Dermis microvascular lymphatic vessel endothelial cell (primary cell): Measurements from ENCODE around the gene RBCK1. TPM values are rescaled to one million over a fixed set of nuclear protein-coding genes. Genes with fewer than 3 reads are reported as not detected.
A peak's percentile ranks its signal among the peaks of the same experiment; 100 is the strongest.
"Not testable (repeated sequence)": the region's sequence is repeated elsewhere in the genome, so short reads cannot be mapped to it uniquely, and the experiment has no call there.

Experiments
- DNase-seq, 2 donors: peaks; one replicate each; pipeline versions ENCODE4 v3.0.0 to v3.0.0-alpha.2; 2010; ENCODE audit warnings: low read depth in 2 of 2
- total RNA-seq: library from RNA; depleted of rRNA; stranded (reverse); fragments of >200 nt; gene quantifications from 2 replicates; pipeline ENCODE4 v1.2.1, GENCODE V29; 2014

Gene RBCK1
- total RNA-seq, 1 donor from 2014 or later = 53.7 TPM

- DNase-seq = no peak
Observed at GRCh38 chr20:434661-435419, 26.7 kb downstream of the RBCK1 start.

- no peak for DNase-seq
Observed at GRCh38 chr20:435558-435957, 27.5 kb downstream of the RBCK1 start.

- no peak for DNase-seq
Observed at GRCh38 chr20:436476-436875, 28.4 kb downstream of the RBCK1 start.

- DNase-seq = no peak
Observed at GRCh38 chr20:437787-438486, 29.8 kb downstream of the RBCK1 start.

- peak in 1 of 2 donors; percentile 41 for DNase-seq
Observed at GRCh38 chr20:438571-439469, 30.7 kb downstream of the RBCK1 start.

GRCh38 chr20:440148-440547 lies 32.0 kb downstream of the RBCK1 start:
- DNase-seq = no peak

GRCh38 chr20:440636-441035 lies 32.5 kb downstream of the RBCK1 start:
- DNase-seq = no peak

- no peak for DNase-seq
Observed at GRCh38 chr20:443223-443775, 35.2 kb downstream of the RBCK1 start.

- DNase-seq = no peak
Observed at GRCh38 chr20:444117-444516, 36.0 kb downstream of the RBCK1 start.

- DNase-seq = peak in 1 of 2 donors; percentile 78
Observed at GRCh38 chr20:444862-445426, 36.8 kb downstream of the RBCK1 start.

GRCh38 chr20:445514-446336 lies 37.6 kb downstream of the RBCK1 start:
- peak in 1 of 2 donors; percentile 13 for DNase-seq

GRCh38 chr20:452021-452420 lies 43.9 kb downstream of the RBCK1 start:
- not testable (repeated sequence) for DNase-seq

GRCh38 chr20:454951-455350 lies 46.9 kb downstream of the RBCK1 start:
- no peak for DNase-seq

- peak in 1 of 2 donors; percentile 49 for DNase-seq
Observed at GRCh38 chr20:458776-459175, 50.7 kb downstream of the RBCK1 start.

GRCh38 chr20:460180-460579 lies 52.1 kb downstream of the RBCK1 start:
- no peak for DNase-seq

GRCh38 chr20:460707-461106 lies 52.6 kb downstream of the RBCK1 start:
- peak in 1 of 2 donors; percentile 32 for DNase-seq

- DNase-seq = peak in 1 of 2 donors; percentile 63
Observed at GRCh38 chr20:461254-462198, 53.4 kb downstream of the RBCK1 start.

- peak; percentile 43 to 88 for DNase-seq
Observed at GRCh38 chr20:462199-462991, 54.3 kb downstream of the RBCK1 start, which contains the start of gene TBC1D20. TSS of gene TBC1D20 (minus strand) at chr20:462533. CDS start at chr20:462405, 128 bp downstream.
